Measurements from ENCODE around the gene HEATR3. TPM values are rescaled to one million over a fixed set of nuclear protein-coding genes. Genes with fewer than 3 reads are reported as not detected.
A peak's percentile ranks its signal among the peaks of the same experiment; 100 is the strongest.

HEATR3 gene
- total and polyA plus RNA-seq, 2 of the 13 experiments (the other 11 are each of a cell fraction or from before 2014, with no cell fraction given) = 22.4 to 52.4 TPM

DNA sequence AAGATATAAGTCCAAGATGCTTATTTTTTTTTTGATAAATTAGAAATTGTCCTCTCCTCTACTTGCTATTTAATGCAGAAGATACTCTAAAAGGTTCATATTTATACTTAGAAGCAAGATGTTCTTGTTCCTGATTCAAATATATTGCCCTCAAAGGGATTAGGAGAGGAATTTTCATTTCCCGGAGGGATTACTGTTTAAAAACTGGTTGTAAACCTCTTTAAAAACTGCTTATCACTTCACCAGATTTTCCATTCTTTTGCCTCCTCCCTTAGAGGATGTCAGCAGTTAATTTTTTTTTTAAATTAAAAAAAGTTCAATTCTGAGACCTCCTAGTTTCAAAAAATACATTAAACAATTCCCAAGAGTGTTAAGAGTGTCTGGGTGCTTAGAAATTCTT, 90.2 kb downstream of the HEATR3 start:
- peaks cover 16% of the 10 kb centered on the region for H4K20me1 ChIP-seq (ENCODE audit: insufficient read depth, low read length)
- no TSS peak for BruUV-seq (replicated peaks)
- H3K36me3 ChIP-seq (replicated peaks in 1 of 2; ENCODE audit: control insufficient read depth in 1 of 2, insufficient read depth in 2 of 2, low read length in 2 of 2) = peaks cover 0 to 5% of the 10 kb centered on the region in 2 experiments; a peak in 2 of 5 replicates
- no peaks in the 10 kb centered on the region; a peak in 1 of 5 replicates for H3K27me3 ChIP-seq (ENCODE audit: control insufficient read depth in 1 of 2, insufficient read depth in 2 of 2, low read length in 2 of 2)
- CTCF ChIA-PET (ENCODE audit: low intra/inter-chr PET ratio, low total read pairs) = no interaction called here
- H2AFZ ChIP-seq (ENCODE audit: low read length) = no peak overlapping the region
- H3K9me3 ChIP-seq (ENCODE audit: low read length) = no peaks in the 10 kb centered on the region
- TF ChIP-seq GATA4 (IDR thresholded peaks at IDR 0.05; ENCODE audit: borderline replicate concordance, low read depth) (no peak), SETDB1 (CRISPR knock-in tag; IDR thresholded peaks at IDR 0.05; ENCODE audit: borderline replicate concordance) (no peak), PRDM15 (CRISPR knock-in tag; IDR thresholded peaks at IDR 0.05) (peak; percentile 7; the same call in 1 of the 2 replicates), FOXA1 (IDR thresholded peaks at IDR 0.05) (no peak), FOXA1 (CRISPR knock-in tag; IDR thresholded peaks at IDR 0.05) (no peak), MBNL3 (CRISPR knock-in tag; conservative IDR thresholded peaks at IDR 0.05) (no peak), MIER2 (CRISPR knock-in tag; IDR thresholded peaks at IDR 0.05) (no peak), KLF11 (CRISPR knock-in tag; IDR thresholded peaks at IDR 0.05) (no peak), ZNF280B (CRISPR knock-in tag; IDR thresholded peaks at IDR 0.05; ENCODE audit: borderline replicate concordance) (no peak), CREB1 (IDR thresholded peaks at IDR 0.05) (no peak), CREB1 (CRISPR knock-in tag; IDR thresholded peaks at IDR 0.05) (0 out of 2 replicates have a peak, but pooled peaks have one; percentile 30), ZNF460 (CRISPR knock-in tag; IDR thresholded peaks at IDR 0.05; ENCODE audit: borderline replicate concordance) (no peak)
- intact Hi-C loops (cut with micrococcal nuclease; ENCODE audit: unreplicated experiment) = loop anchor here (1.0 to 2.0 kb wide), 2 partner anchors 47 to 131 kb away; partner anchors contain the start of gene CNEP1R1
- H3K9ac ChIP-seq (ENCODE audit: insufficient read depth, low read depth, low read length) = peak overlapping the region; percentile 96
- no peak for DNase-seq (ENCODE audit: low spot score)
- peaks cover 70% of the 10 kb centered on the region for H3K4me1 ChIP-seq (ENCODE audit: insufficient read depth, low read length)
- in situ Hi-C loops (cut with HindIII; ENCODE audit: extremely low pct_ligation_motif_present, low pct_unique_long_range_greater_than_20kb) = loop anchor here (10.0 kb wide), 1 partner anchor 49 kb away; no protein-coding TSS in a partner anchor
- FAIRE-seq = no peak
- ATAC-seq = no peak
- H3K4me3 ChIP-seq (replicated peaks in 1 of 3; ENCODE audit: insufficient read depth in 1 of 3, low read depth in 2 of 3, low read length in 3 of 3) = peak overlapping the region; percentile 94 to 100 (median 98); a peak in 5 of 6 replicates
- WGBS (ENCODE audit: low lambda C conversion rate) = 60% methylated on average over 1 of the region's 1 CpG
- peaks cover 74% of the 10 kb centered on the region for H3K79me2 ChIP-seq (ENCODE audit: insufficient read depth, low read length)
- H3K4me2 ChIP-seq (ENCODE audit: low read depth, low read length) = peak overlapping the region; percentile 90
- peak overlapping the region; percentile 86 for H3K27ac ChIP-seq (ENCODE audit: extremely low read length, insufficient read depth, low read length)
- POLR2A ChIA-PET = interaction anchor here (1.3 to 1.8 kb wide), 3 partner anchors 11 to 131 kb away, joined by 5 to 13 read pairs (median 9); partner anchors contain the start of gene CNEP1R1

Small RNAs within 50 kb of the gene (small RNA-seq; reads per million reads assigned to genes)
- gene RF00017 (ENCODE audit: insufficient read depth in 2 of 3, insufficient read length in 3 of 3, low read depth in 2 of 3, low replicate concordance in 1 of 3) = 0 reads per million in 3 experiments
- 0 reads per million in 3 experiments for gene RF00156 (ENCODE audit: insufficient read depth in 2 of 3, insufficient read length in 3 of 3, low read depth in 2 of 3, low replicate concordance in 1 of 3)
- 0 reads per million in 3 experiments for gene RNY4P3 (ENCODE audit: insufficient read depth in 2 of 3, insufficient read length in 3 of 3, low read depth in 2 of 3, low replicate concordance in 1 of 3)
- gene RPL10P14 (ENCODE audit: insufficient read depth in 2 of 3, insufficient read length in 3 of 3, low read depth in 2 of 3, low replicate concordance in 1 of 3) = 0 reads per million in 3 experiments

Other genes starting within 250 kb of the HEATR3 start
- gene ZNF423, start 209.9 kb upstream of the HEATR3 start, total RNA-seq (2016; rRNA removed; fragmentation: Illumina TruSeq; extraction: Trizol) = 0.25 and 0.31 TPM in 2 replicates
- 0.05 and 0.07 TPM in 2 replicates for gene ZNF423, start 209.9 kb upstream of the HEATR3 start, polyA plus RNA-seq (2011; rRNA removed)
- gene CNEP1R1, start 40.7 kb upstream of the HEATR3 start, total RNA-seq (2016; rRNA removed; fragmentation: Illumina TruSeq; extraction: Trizol) = 22.9 and 23.6 TPM in 2 replicates
- 25.3 and 26.8 TPM in 2 replicates for gene CNEP1R1, start 40.7 kb upstream of the HEATR3 start, polyA plus RNA-seq (2011; rRNA removed)
- gene TENT4B, start 87.3 kb downstream of the HEATR3 start, total RNA-seq (2016; rRNA removed; fragmentation: Illumina TruSeq; extraction: Trizol) = 32.8 and 36.0 TPM in 2 replicates
- gene TENT4B, start 87.3 kb downstream of the HEATR3 start, polyA plus RNA-seq (2011; rRNA removed) = 12.0 and 15.0 TPM in 2 replicates
- gene ADCY7, start 200.6 kb downstream of the HEATR3 start, total RNA-seq (2016; rRNA removed; fragmentation: Illumina TruSeq; extraction: Trizol) = 2.3 and 4.3 TPM in 2 replicates
- gene ADCY7, start 200.6 kb downstream of the HEATR3 start, polyA plus RNA-seq (2011; rRNA removed) = 2.2 and 3.7 TPM in 2 replicates

All from HepG2 (cell line).